K562 (cell line): Measurements from ENCODE around the gene IL17RA. TPM values are rescaled to one million over a fixed set of nuclear protein-coding genes. Genes with fewer than 3 reads are reported as not detected.

Experiments
- ATAC-seq: fragments of 200-7000 bp; cut with Tn5 transposase; 3 replicates; pipeline ENCODE4 v1.9.1; 2020; ENCODE audit warnings: moderate library complexity
- BruUV-seq: library from RNA; stranded (reverse); fragments of 400-500 nt; replicated peaks from 2 replicates; lab custom pipeline; 2021; lab: Mats Ljungman, UMichigan
- CTCF ChIA-PET: fragments of 300-600 bp; formaldehyde crosslinking; extraction: SDS; loops from one replicate; lab custom pipeline; 2021; ENCODE audit warnings: low intra/inter-chr PET ratio; lab: Yijun Ruan, JAX
- POLR2A ChIA-PET: fragments of 300-600, 350-650 bp; sonication (Branson Sonifier 250); formaldehyde crosslinking; extraction: SDS; loops from one replicate; lab custom pipeline; 2021; ENCODE audit warnings: antibody characterized with exemption, inconsistent platforms; lab: Yijun Ruan, JAX
- DNase-seq, 4 experiments: peaks; one replicate each; pipeline versions ENCODE4 v3.0.0 to v3.0.0-alpha.2; 2011 to 2018; ENCODE audit warnings: low spot score in 3 of 4, mixed read lengths in 3 of 4; ENCODE audit errors: extremely low read depth in 1 of 4
- FAIRE-seq: peaks from 2 replicates; lab custom pipeline; 2011; peaks lifted over from hg19 to GRCh38; lab: Jason Lieb, UNC
- H2AFZ ChIP-seq: 2 replicates; pipeline ENCODE4 v1.6.0; 2011; ENCODE audit warnings: low read depth, low read length, control low read depth, inconsistent platforms
- H3K27ac ChIP-seq: fragments of 200-600 bp; 3 replicates; pipeline ENCODE4 v1.8.0; 2011; ENCODE audit warnings: low read depth, mild to moderate bottlenecking, control low read depth, inconsistent platforms, low read length, moderate library complexity, mixed read lengths; ENCODE audit errors: extremely low read depth
- H3K27me3 ChIP-seq, 2 experiments: fragments of 300-600 bp in 1 of 2; 2 replicates in 1 of 2; 3 replicates in 1 of 2; pipeline versions ENCODE4 v1.6.0 to v1.8.0; 2011; ENCODE audit warnings: inconsistent platforms in 2 of 2, low read length in 2 of 2, mild to moderate bottlenecking in 1 of 2, mixed read lengths in 1 of 2, moderate library complexity in 1 of 2; ENCODE audit not compliant: control insufficient read depth in 2 of 2, insufficient read depth in 2 of 2
- H3K36me3 ChIP-seq: fragments of 300-600 bp; 3 replicates; pipeline ENCODE4 v1.8.0; 2011; ENCODE audit warnings: mild to moderate bottlenecking, low read length, inconsistent platforms; ENCODE audit not compliant: control insufficient read depth, insufficient read depth
- H3K4me1 ChIP-seq, 2 experiments: fragments of 200-600 bp in 1 of 2; replicated peaks in 1 of 2; 2 replicates in 1 of 2; 3 replicates in 1 of 2; pipeline versions ENCODE4 v1.5.1 to v1.8.0; 2011; ENCODE audit warnings: inconsistent platforms in 2 of 2, low read length in 2 of 2, mild to moderate bottlenecking in 1 of 2, mixed read lengths in 1 of 2, moderate library complexity in 1 of 2; ENCODE audit not compliant: control insufficient read depth in 2 of 2, insufficient read depth in 2 of 2
- H3K4me2 ChIP-seq: 2 replicates; pipeline ENCODE4 v1.6.1; 2011; ENCODE audit warnings: low read length, control low read depth, inconsistent platforms, mixed read lengths; ENCODE audit not compliant: insufficient read depth
- H3K4me3 ChIP-seq: fragments of 200-600 bp; sonication (generic), shearing (Covaris generic); 2 replicates; pipeline ENCODE4 v1.5.1; 2016; ENCODE audit warnings: control low read depth, inconsistent platforms
- H3K79me2 ChIP-seq: fragments of 200-600 bp; 3 replicates; pipeline ENCODE4 v1.8.0; 2011; ENCODE audit warnings: low read length, inconsistent platforms; ENCODE audit not compliant: control insufficient read depth, insufficient read depth
- H3K9ac ChIP-seq, 2 experiments: 2 replicates each; pipeline versions ENCODE4 v1.6.0 to v1.6.1; 2011; ENCODE audit warnings: low read depth in 2 of 2, low read length in 2 of 2, control low read depth in 1 of 2, inconsistent platforms in 1 of 2, mild to moderate bottlenecking in 1 of 2, mixed read lengths in 1 of 2; ENCODE audit not compliant: insufficient read depth in 1 of 2
- H3K9me1 ChIP-seq: one replicate; pipeline ENCODE4 v1.6.0; 2011; ENCODE audit warnings: inconsistent platforms, mild to moderate bottlenecking, low read length, moderate library complexity; ENCODE audit not compliant: control insufficient read depth, insufficient read depth
- H3K9me3 ChIP-seq: replicated peaks from 2 replicates; pipeline ENCODE4 v1.5.1; 2011; ENCODE audit warnings: low read depth, low read length, inconsistent platforms; ENCODE audit not compliant: control insufficient read depth, insufficient read depth
- H4K20me1 ChIP-seq: replicated peaks from 2 replicates; pipeline ENCODE4 v1.6.1; 2011; ENCODE audit warnings: low read length, inconsistent platforms, mixed read lengths; ENCODE audit not compliant: control insufficient read depth, insufficient read depth
- CREB1 ChIP-seq, 2 experiments: sonication (generic) in 1 of 2; formaldehyde crosslinking in 1 of 2; IDR thresholded peaks; 2 replicates each; pipeline versions ENCODE4 v1.6.1 to v1.8.0; 2012 to 2022; ENCODE audit warnings: inconsistent platforms in 1 of 2, mild to moderate bottlenecking in 1 of 2, missing genetic modification reagents in 1 of 2, moderate library complexity in 1 of 2
- ESRRB ChIP-seq: fragments of 250-450 bp; sonication (Bioruptor Pico); IDR thresholded peaks from 2 replicates; pipeline ENCODE4 v1.5.0; 2020; ENCODE audit warnings: mild to moderate bottlenecking, moderate library complexity, borderline replicate concordance
- ETV1 ChIP-seq: fragments of 450-650 bp; conservative IDR thresholded peaks from 2 replicates; pipeline ENCODE4 v1.6.1; 2016; ENCODE audit warnings: missing genetic modification characterization, control low read depth, low read depth, missing compliant biosample characterization
- EZH2 ChIP-seq: IDR thresholded peaks from 2 replicates; pipeline ENCODE4 v1.6.1; 2012; ENCODE audit warnings: low read depth, mild to moderate bottlenecking, inconsistent platforms, low read length, borderline replicate concordance
- FOXK1 ChIP-seq: sonication (generic); formaldehyde crosslinking; IDR thresholded peaks from 2 replicates; pipeline ENCODE4 v1.8.0; 2022; ENCODE audit warnings: missing genetic modification reagents, mild to moderate bottlenecking, borderline replicate concordance
- HDGF ChIP-seq: fragments of 450-650 bp; IDR thresholded peaks from 2 replicates; pipeline ENCODE4 v1.6.1; 2016
- POLR2G ChIP-seq: fragments of 200-400 bp; formaldehyde crosslinking; IDR thresholded peaks from 2 replicates; pipeline ENCODE4 v1.6.1; 2017; ENCODE audit warnings: low read depth, mild to moderate bottlenecking, antibody characterized with exemption, low read length, moderate library complexity
- SRSF1 ChIP-seq: fragments of 200-400 bp; formaldehyde crosslinking; IDR thresholded peaks from 2 replicates; pipeline ENCODE4 v1.6.1; 2017; ENCODE audit warnings: mild to moderate bottlenecking, low read depth, low read length, moderate library complexity
- TAL1 ChIP-seq: fragments of 450-650 bp; IDR thresholded peaks from 2 replicates; pipeline ENCODE4 v1.6.1; 2016; ENCODE audit warnings: mild to moderate bottlenecking
- ZNF175 ChIP-seq: fragments of 200-800 bp; sonication (Bioruptor generic); IDR thresholded peaks from 2 replicates; pipeline ENCODE4 v1.6.1; 2016; ENCODE audit warnings: low read depth, mild to moderate bottlenecking, missing genetic modification characterization, missing compliant biosample characterization
- WGBS: fragments of 100-300 bp; shearing (Covaris generic); methylation state at CpG from one replicate; pipeline ENCODE4 v1.1.6; 2016; ENCODE audit warnings: low coverage, mixed read lengths; ENCODE audit not compliant: insufficient coverage; ENCODE audit errors: missing lambda C conversion rate; 5-methylcytosine and 5-hydroxymethylcytosine counted together
- in situ Hi-C: fragments of 300-500 bp; cut with MboI; formaldehyde crosslinking; loops from 4 replicates; pipeline ENCODE4 v1.15.0; 2018; ENCODE audit warnings: inconsistent platforms, mixed read lengths
- intact Hi-C: fragments of 100-400 bp; cut with micrococcal nuclease; formaldehyde crosslinking; loops from 2 replicates; pipeline ENCODE4 v1.14.2; 2022
- polyA plus RNA-seq, 8 experiments: library from polyadenylated mRNA; depleted of rRNA in 4 of 8; stranded (reverse) in 5 of 8; unstranded in 3 of 8; fragments of >200 nt; fragmentation: Nextera tagmentation in 2 of 8; fragmentation: Illumina TruSeq in 1 of 8; extraction: Ambion mirVana in 2 of 8; extraction: Trizol in 1 of 8; gene quantifications; 2 replicates each; pipeline versions ENCODE4 v1.2.1 to v1.2.3, GENCODE V29; 2011 to 2014; ENCODE audit warnings: inconsistent platforms in 1 of 8, missing spikeins in 1 of 8
- total RNA-seq, 7 experiments: library from RNA; depleted of rRNA in 6 of 7; stranded (reverse); fragments of >200 nt in 6 of 7; fragmentation: Illumina TruSeq in 2 of 7; extraction: Trizol in 2 of 7; gene quantifications; 2 replicates each; pipeline versions ENCODE4 v1.2.1 to v1.2.3, GENCODE V29; 2011 to 2021; ENCODE audit warnings: low replicate concordance in 1 of 7

IL17RA gene
- total and polyA plus RNA-seq, 9 of the 15 experiments (the other 6 are each of a cell fraction or from before 2014, with no cell fraction given): 0.17 to 11.8 (median 3.7) TPM

DNA sequence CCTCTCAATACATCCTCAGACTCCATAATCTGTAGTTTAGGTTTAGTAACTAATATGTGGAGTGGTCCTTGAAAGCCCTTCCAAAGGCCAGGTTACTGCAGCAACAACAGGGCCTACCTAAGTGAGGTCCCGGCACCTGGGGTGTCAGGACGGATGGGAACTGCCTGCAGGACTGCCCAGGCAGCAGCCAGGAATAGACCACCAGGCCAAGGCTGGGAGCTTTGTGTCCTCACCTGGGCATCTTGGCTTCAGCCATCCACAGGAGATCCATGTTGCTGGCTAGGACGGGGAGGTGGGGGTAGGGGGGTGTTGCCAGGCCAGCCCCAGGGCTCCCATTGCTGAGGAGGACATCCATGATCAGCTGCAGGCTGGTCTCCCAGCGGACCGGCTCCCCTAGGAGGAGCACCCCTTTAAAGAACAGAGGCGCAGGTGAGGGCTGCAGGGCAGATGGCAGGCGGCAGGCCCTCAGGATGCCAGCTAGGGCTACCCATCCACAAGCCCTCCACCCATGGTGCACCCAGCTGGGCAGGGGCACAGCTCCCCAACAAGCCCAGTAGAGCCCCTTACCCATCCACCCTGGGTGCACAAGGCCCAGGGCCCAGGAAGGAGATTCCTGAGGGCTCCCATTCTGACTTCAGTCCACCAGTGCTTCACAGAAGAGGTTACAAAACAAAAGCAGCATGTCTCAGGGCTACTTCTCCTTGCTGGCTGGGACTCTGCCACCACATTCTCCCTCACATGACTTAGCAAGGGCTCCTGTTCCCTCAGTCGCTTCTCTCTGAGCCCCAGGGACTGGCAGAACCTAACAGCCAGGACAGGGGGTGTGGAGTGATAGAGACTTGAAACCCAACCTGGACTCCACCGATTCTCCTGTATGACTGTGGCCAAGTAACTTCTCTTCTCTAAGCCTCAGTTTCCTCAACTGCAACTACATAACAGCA is 56.3 kb downstream of the IL17RA start:
- Histone ChIP-seq H3K9me3 (no peaks in the 10 kb centered on the region), H3K4me2 (no peak overlapping the region), H3K9ac (no peak overlapping the region; a peak in 1 of 4 replicates), H3K9me1 (no peaks in the 10 kb centered on the region), H4K20me1 (peaks cover 9% of the 10 kb centered on the region; the same call in 1 of the 2 replicates), H3K27ac (no peak overlapping the region), H3K79me2 (no peaks in the 10 kb centered on the region), H3K27me3 (no peaks in the 10 kb centered on the region), H3K4me3 (no peak overlapping the region)
- no TSS peak for BruUV-seq
- intact Hi-C loops: no loop called here
- TF ChIP-seq EZH2: no peak
- no peak for TF ChIP-seq TAL1
- no peak for TF ChIP-seq ESRRB (CRISPR knock-in tag)
- no peak for TF ChIP-seq ZNF175
- TF ChIP-seq HDGF: no peak
- no peak for TF ChIP-seq POLR2G
- no peak for TF ChIP-seq CREB1 (IDR thresholded peaks at IDR 0.05)
- no peak for TF ChIP-seq CREB1 (CRISPR knock-in tag; IDR thresholded peaks at IDR 0.05)
- no peak for TF ChIP-seq SRSF1
- TF ChIP-seq ETV1: no peak
- TF ChIP-seq FOXK1 (CRISPR knock-in tag): no peak
- TF ChIP-seq, all 486 proteins: peak for 0
- ChIA-PET CTCF (no interaction called here), POLR2A (interaction anchor here (1.0 kb wide), 1 partner anchor 9 kb away, joined by 3 read pairs; no protein-coding TSS in a partner anchor)
- Histone ChIP-seq H2AFZ (no peak overlapping the region), H3K4me1 (no peaks in the 10 kb centered on the region), H3K36me3 (peaks cover 49% of the 10 kb centered on the region; the same call in 2 of the 3 replicates)
- 87% methylated on average over 9 of the region's 9 CpGs for WGBS
- in situ Hi-C loops: no loop called here
- no peak for ATAC-seq
- no peak for FAIRE-seq
- no peak for DNase-seq
